HG03354 (cell line): ENCODE measurements around the gene PDS5A.
"Not testable (repeated sequence)": the region's sequence is repeated elsewhere in the genome, so short reads cannot be mapped to it uniquely, and the experiment has no call there.

ENCODE experiments used
- ATAC-seq: cut with Tn5 transposase; IDR thresholded peaks from one replicate; pipeline ENCODE4 v1.9.1; 2021; ENCODE audit warnings: mild to moderate bottlenecking; ENCODE audit not compliant: unreplicated experiment, poor library complexity, severe bottlenecking

PDS5A gene

GRCh38 chr4:39913471-39913870, 64.2 kb downstream of the PDS5A start:
- ATAC-seq, result no peak

GRCh38 chr4:39910064-39910463, 67.6 kb downstream of the PDS5A start:
- ATAC-seq, result no peak

GRCh38 chr4:39908284-39908683, 69.4 kb downstream of the PDS5A start:
- ATAC-seq, result no peak

GRCh38 chr4:39905656-39906055, 72.1 kb downstream of the PDS5A start:
- ATAC-seq, result no peak

GRCh38 chr4:39905019-39905418, 72.7 kb downstream of the PDS5A start:
- ATAC-seq, result not testable (repeated sequence)

- ATAC-seq, result no peak
These were observed 76.7 kb downstream of the PDS5A start for GRCh38 chr4:39900966-39901365.

GRCh38 chr4:39899291-39899690, 78.4 kb downstream of the PDS5A start:
- ATAC-seq, result no peak

GRCh38 chr4:39898015-39898414, 79.7 kb downstream of the PDS5A start:
- ATAC-seq, result no peak

- ATAC-seq, result no peak
These were observed 84.0 kb downstream of the PDS5A start for GRCh38 chr4:39893693-39894072.

GRCh38 chr4:39892988-39893692, 84.6 kb downstream of the PDS5A start:
- ATAC-seq, result no peak

- no peak for ATAC-seq
These were observed 88.5 kb downstream of the PDS5A start for GRCh38 chr4:39889226-39889625.

- ATAC-seq, result no peak
These were observed 89.2 kb downstream of the PDS5A start for GRCh38 chr4:39888541-39888940.

- no peak for ATAC-seq
These were observed 94.1 kb downstream of the PDS5A start for GRCh38 chr4:39883646-39884045.

GRCh38 chr4:39881789-39882188, 95.9 kb downstream of the PDS5A start:
- no peak for ATAC-seq

GRCh38 chr4:39877971-39878370, 99.7 kb downstream of the PDS5A start:
- ATAC-seq, result no peak

GRCh38 chr4:39873823-39874222, 103.9 kb downstream of the PDS5A start:
- ATAC-seq, result no peak

- ATAC-seq, result no peak
These were observed 112.4 kb downstream of the PDS5A start for GRCh38 chr4:39865280-39865679.

GRCh38 chr4:39864391-39864790, 113.3 kb downstream of the PDS5A start:
- ATAC-seq, result no peak

- ATAC-seq, result no peak
These were observed 116.9 kb downstream of the PDS5A start for GRCh38 chr4:39860804-39861203.

- ATAC-seq, result no peak
These were observed 121.7 kb downstream of the PDS5A start for GRCh38 chr4:39855909-39856512.

GRCh38 chr4:39852636-39853035, 125.1 kb downstream of the PDS5A start:
- no peak for ATAC-seq

GRCh38 chr4:39850727-39851126, 127.0 kb downstream of the PDS5A start:
- ATAC-seq, result no peak
